ENCODE measurements around the gene NGF. TPM values are rescaled to one million over a fixed set of nuclear protein-coding genes. Genes with fewer than 3 reads are reported as not detected.

Gene NGF
- polyA plus RNA-seq, 3 donors, result not detected

DNA sequence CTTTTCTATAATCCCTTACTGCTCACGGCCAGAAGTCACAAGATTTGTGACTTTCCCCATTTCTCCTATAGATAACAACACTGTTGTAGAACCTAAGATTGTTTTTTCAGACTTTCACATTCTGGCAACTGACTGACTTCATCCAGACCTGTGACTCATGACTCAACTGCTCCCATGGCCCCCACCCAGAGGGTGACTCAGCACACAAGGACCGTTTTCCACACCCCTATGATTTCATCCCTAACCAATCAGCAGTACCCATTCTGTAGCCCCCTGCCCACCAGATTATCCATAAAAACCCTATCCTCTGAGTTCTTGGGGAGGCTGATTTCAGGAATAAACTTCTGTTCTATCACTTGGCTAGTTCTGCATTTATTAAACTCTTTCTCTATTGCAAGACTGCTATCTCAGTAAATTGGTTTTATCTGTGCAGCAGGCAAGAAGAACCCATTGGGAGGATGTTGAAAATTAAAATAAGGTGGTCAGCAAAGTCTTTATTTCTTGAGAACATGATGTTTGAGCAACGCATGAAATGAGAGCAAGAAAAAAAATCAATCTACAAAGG, 79.7 kb downstream of the NGF start:
- Histone ChIP-seq H3K79me2 (ENCODE audit: insufficient read depth, low read length) (no peaks in the 10 kb centered on the region), H3K4me3 (replicated peaks in 1 of 3; ENCODE audit: low read depth in 2 of 3, low read length in 3 of 3) (no peak overlapping the region), H3K4me2 (replicated peaks; ENCODE audit: extremely low read depth, low read length, poor library complexity, severe bottlenecking) (no peak overlapping the region), H3K27me3 (ENCODE audit: control insufficient read depth in 2 of 2, insufficient read depth in 2 of 2, low read length in 2 of 2) (no peaks in the 10 kb centered on the region), H4K20me1 (ENCODE audit: insufficient read depth, low read length) (no peaks in the 10 kb centered on the region), H3K9ac (ENCODE audit: insufficient read depth, low read length, poor library complexity, severe bottlenecking) (no peak overlapping the region), H2AFZ (ENCODE audit: insufficient read depth, low read depth, low read length, poor library complexity, severe bottlenecking) (no peak overlapping the region), H3K36me3 (replicated peaks in 1 of 2; ENCODE audit: control insufficient read depth in 1 of 2, insufficient read depth in 2 of 2, low read length in 2 of 2) (no peaks in the 10 kb centered on the region), H3K9me3 (replicated peaks in 1 of 2; ENCODE audit: control insufficient read depth in 1 of 2, insufficient read depth in 1 of 2, low read length in 2 of 2) (peaks cover 4 to 14% of the 10 kb centered on the region in 2 donors), H3K4me1 (ENCODE audit: control insufficient read depth in 1 of 2, insufficient read depth in 2 of 2, low read length in 2 of 2) (no peaks in the 10 kb centered on the region), H3K27ac (ENCODE audit: low read depth in 1 of 2, low read length in 2 of 2) (no peak overlapping the region)
- Mint-ChIP-seq H3K27me3 (ENCODE audit: low read depth in 3 of 3) (peaks cover 0 to 2% (median 0%) of the 10 kb centered on the region in 3 donors), H3K9me3 (peaks cover 6 to 18% (median 13%) of the 10 kb centered on the region in 7 donors), H3K4me1 (no peaks in the 10 kb centered on the region), H3K4me3 (no peak overlapping the region), H3K36me3 (no peaks in the 10 kb centered on the region), H3K27ac (no peak overlapping the region)
- TF ChIP-seq CTCF (IDR thresholded peaks at IDR 0.05), result no peak
- intact Hi-C loops (cut with micrococcal nuclease), result no loop called here
- no peak for DNase-seq
- 40% methylated on average over 2 of the region's 3 CpGs for WGBS (ENCODE audit: insufficient coverage)

- H3K4me2 ChIP-seq (replicated peaks; ENCODE audit: extremely low read depth, low read length, poor library complexity, severe bottlenecking), result no peak overlapping the region
- H3K36me3 ChIP-seq (replicated peaks in 1 of 2; ENCODE audit: control insufficient read depth in 1 of 2, insufficient read depth in 2 of 2, low read length in 2 of 2), result no peaks in the 10 kb centered on the region
- no peak overlapping the region for H3K9ac ChIP-seq (ENCODE audit: insufficient read depth, low read length, poor library complexity, severe bottlenecking)
- Mint-ChIP-seq H3K9me3 (peaks cover 6 to 18% (median 13%) of the 10 kb centered on the region in 7 donors), H3K4me3 (no peak overlapping the region), H3K4me1 (no peaks in the 10 kb centered on the region), H3K27ac (no peak overlapping the region), H3K27me3 (ENCODE audit: low read depth in 3 of 3) (peaks cover 0 to 2% (median 0%) of the 10 kb centered on the region in 3 donors), H3K36me3 (no peaks in the 10 kb centered on the region)
- no peak overlapping the region for H3K4me3 ChIP-seq (replicated peaks in 1 of 3; ENCODE audit: low read depth in 2 of 3, low read length in 3 of 3)
- no peak for TF ChIP-seq CTCF (IDR thresholded peaks at IDR 0.05)
- peaks cover 4 to 14% of the 10 kb centered on the region in 2 donors for H3K9me3 ChIP-seq (replicated peaks in 1 of 2; ENCODE audit: control insufficient read depth in 1 of 2, insufficient read depth in 1 of 2, low read length in 2 of 2)
- no peaks in the 10 kb centered on the region for H3K4me1 ChIP-seq (ENCODE audit: control insufficient read depth in 1 of 2, insufficient read depth in 2 of 2, low read length in 2 of 2)
- no peak for DNase-seq
- no peaks in the 10 kb centered on the region for H3K79me2 ChIP-seq (ENCODE audit: insufficient read depth, low read length)
- H3K27me3 ChIP-seq (ENCODE audit: control insufficient read depth in 2 of 2, insufficient read depth in 2 of 2, low read length in 2 of 2), result no peaks in the 10 kb centered on the region
- H2AFZ ChIP-seq (ENCODE audit: insufficient read depth, low read depth, low read length, poor library complexity, severe bottlenecking), result no peak overlapping the region
- no peaks in the 10 kb centered on the region for H4K20me1 ChIP-seq (ENCODE audit: insufficient read depth, low read length)
- H3K27ac ChIP-seq (ENCODE audit: low read depth in 1 of 2, low read length in 2 of 2), result no peak overlapping the region
- intact Hi-C loops (cut with micrococcal nuclease), result no loop called here
These were observed 80.5 kb downstream of the NGF start for GRCh38 chr1:115257591-115257990.

All from CD14-positive monocyte (primary cell).